KMS-11 (cell line): ENCODE measurements around the gene BRI3BP.

Experiments used
- H2AFZ ChIP-seq: fragments of 200-600 bp; sonication (generic); 2 replicates; pipeline ENCODE4 v1.6.1; 2016; ENCODE audit warnings: antibody characterized with exemption, mixed run types, low read depth
- H3K27ac ChIP-seq: fragments of 200-600 bp; sonication (generic); 2 replicates; pipeline ENCODE4 v1.6.1; 2016; ENCODE audit warnings: mild to moderate bottlenecking, mixed run types
- H3K27me3 ChIP-seq: fragments of 200-600 bp; sonication (generic); 2 replicates; pipeline ENCODE4 v1.6.1; 2017; ENCODE audit warnings: mild to moderate bottlenecking, low read depth, mixed run types, moderate library complexity; ENCODE audit not compliant: insufficient read depth
- H3K36me3 ChIP-seq: fragments of 200-600 bp; sonication (generic); 2 replicates; pipeline ENCODE4 v1.6.1; 2017; ENCODE audit warnings: mild to moderate bottlenecking, mixed run types; ENCODE audit not compliant: insufficient read depth
- H3K4me1 ChIP-seq: fragments of 200-600 bp; sonication (generic); 2 replicates; pipeline ENCODE4 v1.6.1; 2016; ENCODE audit warnings: mild to moderate bottlenecking, low read depth, mixed run types; ENCODE audit not compliant: poor library complexity, severe bottlenecking
- H3K4me2 ChIP-seq: fragments of 200-600 bp; sonication (generic); 2 replicates; pipeline ENCODE4 v1.7.0; 2016; ENCODE audit warnings: mild to moderate bottlenecking, mixed run types
- H3K4me3 ChIP-seq: fragments of 200-600 bp; sonication (generic); IDR thresholded peaks from 2 replicates; pipeline ENCODE4 v1.6.1; 2017; ENCODE audit warnings: low read depth, low read length, mixed read lengths; ENCODE audit not compliant: insufficient read depth
- H3K79me2 ChIP-seq: fragments of 200-600 bp; sonication (generic); 2 replicates; pipeline ENCODE4 v1.6.1; 2016; ENCODE audit warnings: low read depth, mixed run types; ENCODE audit not compliant: insufficient read depth
- H3K9ac ChIP-seq: fragments of 200-600 bp; sonication (generic); 2 replicates; pipeline ENCODE4 v1.6.1; 2016; ENCODE audit warnings: mild to moderate bottlenecking, mixed run types
- H4K20me1 ChIP-seq: fragments of 200-600 bp; sonication (generic); 2 replicates; pipeline ENCODE4 v1.6.1; 2016; ENCODE audit warnings: mild to moderate bottlenecking, mixed run types; ENCODE audit not compliant: insufficient read depth
- TF ChIP-seq, protein P1 (sequence below): fragments of 200-600 bp; sonication (generic); conservative IDR thresholded peaks from 2 replicates; pipeline ENCODE4 v1.6.1; 2017; ENCODE audit warnings: low read depth, mild to moderate bottlenecking, antibody characterized with exemption, low read length, moderate library complexity, mixed read lengths

Gene BRI3BP

DNA sequence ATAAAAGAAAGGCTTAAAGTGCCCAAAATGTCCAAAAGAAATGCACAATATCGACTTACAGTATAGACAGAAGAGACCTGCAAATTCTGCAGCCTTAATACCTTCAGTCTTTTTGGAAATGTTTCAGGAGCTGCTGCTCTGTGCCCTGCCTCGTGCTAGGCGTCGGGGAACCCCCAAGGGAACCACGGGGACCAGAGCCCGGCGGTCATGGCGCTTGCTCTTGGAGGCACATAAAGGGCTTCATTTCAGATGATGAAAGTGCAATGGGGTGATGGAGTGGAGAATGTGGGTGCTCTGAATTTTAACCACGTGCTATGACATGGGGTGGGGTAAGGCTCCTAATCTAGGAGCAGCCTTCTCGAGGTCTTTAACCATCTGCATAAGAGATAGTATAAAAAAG, 57.0 kb downstream of the BRI3BP start:
- H3K4me3 ChIP-seq = no peak overlapping the region
- no peak overlapping the region for H3K4me2 ChIP-seq
- no peaks in the 10 kb centered on the region for H3K27me3 ChIP-seq
- no peak overlapping the region for H3K27ac ChIP-seq
- H4K20me1 ChIP-seq = no peaks in the 10 kb centered on the region
- no peaks in the 10 kb centered on the region for H3K4me1 ChIP-seq
- no peaks in the 10 kb centered on the region for H3K79me2 ChIP-seq
- no peak overlapping the region for H2AFZ ChIP-seq
- H3K9ac ChIP-seq = no peak overlapping the region
- H3K36me3 ChIP-seq = no peaks in the 10 kb centered on the region
- TF ChIP-seq, protein P1, sequence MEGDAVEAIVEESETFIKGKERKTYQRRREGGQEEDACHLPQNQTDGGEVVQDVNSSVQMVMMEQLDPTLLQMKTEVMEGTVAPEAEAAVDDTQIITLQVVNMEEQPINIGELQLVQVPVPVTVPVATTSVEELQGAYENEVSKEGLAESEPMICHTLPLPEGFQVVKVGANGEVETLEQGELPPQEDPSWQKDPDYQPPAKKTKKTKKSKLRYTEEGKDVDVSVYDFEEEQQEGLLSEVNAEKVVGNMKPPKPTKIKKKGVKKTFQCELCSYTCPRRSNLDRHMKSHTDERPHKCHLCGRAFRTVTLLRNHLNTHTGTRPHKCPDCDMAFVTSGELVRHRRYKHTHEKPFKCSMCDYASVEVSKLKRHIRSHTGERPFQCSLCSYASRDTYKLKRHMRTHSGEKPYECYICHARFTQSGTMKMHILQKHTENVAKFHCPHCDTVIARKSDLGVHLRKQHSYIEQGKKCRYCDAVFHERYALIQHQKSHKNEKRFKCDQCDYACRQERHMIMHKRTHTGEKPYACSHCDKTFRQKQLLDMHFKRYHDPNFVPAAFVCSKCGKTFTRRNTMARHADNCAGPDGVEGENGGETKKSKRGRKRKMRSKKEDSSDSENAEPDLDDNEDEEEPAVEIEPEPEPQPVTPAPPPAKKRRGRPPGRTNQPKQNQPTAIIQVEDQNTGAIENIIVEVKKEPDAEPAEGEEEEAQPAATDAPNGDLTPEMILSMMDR = no peak

- H3K9ac ChIP-seq = no peak overlapping the region
- H3K4me3 ChIP-seq = no peak overlapping the region
- H2AFZ ChIP-seq = no peak overlapping the region
- H3K79me2 ChIP-seq = no peaks in the 10 kb centered on the region
- no peak overlapping the region for H3K27ac ChIP-seq
- H3K4me1 ChIP-seq = no peaks in the 10 kb centered on the region
- no peaks in the 10 kb centered on the region for H3K36me3 ChIP-seq
- no peaks in the 10 kb centered on the region for H3K27me3 ChIP-seq
- H3K4me2 ChIP-seq = no peak overlapping the region
- TF ChIP-seq, protein P1 = no peak
- no peaks in the 10 kb centered on the region for H4K20me1 ChIP-seq
These were observed 57.4 kb downstream of the BRI3BP start for GRCh38 chr12:125050868-125051267.

GRCh38 chr12:125053821-125054220, 60.4 kb downstream of the BRI3BP start:
- H3K4me2 ChIP-seq = no peak overlapping the region
- H3K27me3 ChIP-seq = no peaks in the 10 kb centered on the region
- H3K4me1 ChIP-seq = no peaks in the 10 kb centered on the region
- H3K27ac ChIP-seq = no peak overlapping the region
- TF ChIP-seq, protein P1 = no peak
- no peaks in the 10 kb centered on the region for H3K36me3 ChIP-seq
- H3K79me2 ChIP-seq = no peaks in the 10 kb centered on the region
- no peak overlapping the region for H3K4me3 ChIP-seq
- H2AFZ ChIP-seq = no peak overlapping the region
- H4K20me1 ChIP-seq = no peaks in the 10 kb centered on the region
- H3K9ac ChIP-seq = no peak overlapping the region

DNA sequence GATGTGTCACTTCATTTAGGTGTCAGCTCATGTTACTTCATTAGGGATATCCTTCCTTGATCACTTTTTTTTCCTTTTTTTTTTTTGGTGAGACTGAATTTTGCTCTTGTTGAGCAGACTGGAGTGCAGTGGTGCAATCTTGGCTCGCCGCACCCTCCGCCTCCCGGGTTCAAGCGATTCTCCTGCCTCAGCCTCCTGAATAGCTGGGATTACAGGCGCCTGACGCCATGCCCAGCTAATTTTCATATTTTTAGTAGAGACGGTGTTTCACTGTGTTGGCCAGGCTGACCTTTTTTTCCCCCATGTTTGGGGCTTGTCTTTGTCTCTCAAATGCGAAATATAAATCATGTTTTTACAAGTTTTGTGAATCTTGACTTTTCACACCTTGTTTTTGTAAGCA, 62.1 kb downstream of the BRI3BP start:
- H3K36me3 ChIP-seq = no peaks in the 10 kb centered on the region
- no peak overlapping the region for H3K27ac ChIP-seq
- H2AFZ ChIP-seq = no peak overlapping the region
- H3K4me1 ChIP-seq = no peaks in the 10 kb centered on the region
- no peaks in the 10 kb centered on the region for H3K79me2 ChIP-seq
- no peak overlapping the region for H3K4me3 ChIP-seq
- H3K27me3 ChIP-seq = no peaks in the 10 kb centered on the region
- no peak overlapping the region for H3K9ac ChIP-seq
- TF ChIP-seq, protein P1 = no peak
- H4K20me1 ChIP-seq = no peaks in the 10 kb centered on the region
- H3K4me2 ChIP-seq = no peak overlapping the region
